Measurements from ENCODE around the gene TLL2. TPM values are rescaled to one million over a fixed set of nuclear protein-coding genes. Genes with fewer than 3 reads are reported as not detected.

TLL2 gene
- polyA plus RNA-seq, 3 donors: not detected

GRCh38 chr10:96501985-96502384 is 11.7 kb downstream of the TLL2 start:
- no peak overlapping the region for H3K4me2 ChIP-seq (replicated peaks; ENCODE audit: extremely low read depth, low read length, poor library complexity, severe bottlenecking)

GRCh38 chr10:96500519-96500918 is 13.2 kb downstream of the TLL2 start:
- Histone ChIP-seq H3K4me1 (ENCODE audit: control insufficient read depth in 1 of 2, insufficient read depth in 2 of 2, low read length in 2 of 2) (no peaks in the 10 kb centered on the region), H3K9me3 (replicated peaks in 1 of 2; ENCODE audit: control insufficient read depth in 1 of 2, insufficient read depth in 1 of 2, low read length in 2 of 2) (no peaks in the 10 kb centered on the region), H3K4me3 (replicated peaks in 1 of 3; ENCODE audit: low read depth in 2 of 3, low read length in 3 of 3) (no peak overlapping the region), H3K79me2 (ENCODE audit: insufficient read depth, low read length) (no peaks in the 10 kb centered on the region), H4K20me1 (ENCODE audit: insufficient read depth, low read length) (no peaks in the 10 kb centered on the region), H3K27me3 (ENCODE audit: control insufficient read depth in 2 of 2, insufficient read depth in 2 of 2, low read length in 2 of 2) (no peaks in the 10 kb centered on the region), H3K36me3 (replicated peaks in 1 of 2; ENCODE audit: control insufficient read depth in 1 of 2, insufficient read depth in 2 of 2, low read length in 2 of 2) (no peaks in the 10 kb centered on the region), H3K27ac (ENCODE audit: low read depth in 1 of 2, low read length in 2 of 2) (no peak overlapping the region), H2AFZ (ENCODE audit: insufficient read depth, low read depth, low read length, poor library complexity, severe bottlenecking) (no peak overlapping the region), H3K9ac (ENCODE audit: insufficient read depth, low read length, poor library complexity, severe bottlenecking) (no peak overlapping the region), H3K4me2 (replicated peaks; ENCODE audit: extremely low read depth, low read length, poor library complexity, severe bottlenecking) (no peak overlapping the region)
- Mint-ChIP-seq H3K36me3 (no peaks in the 10 kb centered on the region), H3K4me1 (no peaks in the 10 kb centered on the region), H3K9me3 (peaks cover 0 to 2% (median 0%) of the 10 kb centered on the region in 7 donors), H3K27ac (no peak overlapping the region), H3K27me3 (ENCODE audit: low read depth in 3 of 3) (peaks cover 7 to 21% (median 13%) of the 10 kb centered on the region in 3 donors), H3K4me3 (no peak overlapping the region)
- TF ChIP-seq CTCF (IDR thresholded peaks at IDR 0.05): no peak
- intact Hi-C loops (cut with micrococcal nuclease): no loop called here
- WGBS (ENCODE audit: insufficient coverage): 96% methylated on average over 4 of the region's 7 CpGs
- no peak for DNase-seq

More at GRCh38 chr10:96501985-96502384, 11.7 kb downstream of the TLL2 start:
- 88% methylated on average over 4 of the region's 4 CpGs for WGBS (ENCODE audit: insufficient coverage)
- intact Hi-C loops (cut with micrococcal nuclease): no loop called here
- H3K9me3 ChIP-seq (replicated peaks in 1 of 2; ENCODE audit: control insufficient read depth in 1 of 2, insufficient read depth in 1 of 2, low read length in 2 of 2): no peaks in the 10 kb centered on the region
- no peak overlapping the region for H3K9ac ChIP-seq (ENCODE audit: insufficient read depth, low read length, poor library complexity, severe bottlenecking)
- H3K27me3 ChIP-seq (ENCODE audit: control insufficient read depth in 2 of 2, insufficient read depth in 2 of 2, low read length in 2 of 2): no peaks in the 10 kb centered on the region
- H3K79me2 ChIP-seq (ENCODE audit: insufficient read depth, low read length): no peaks in the 10 kb centered on the region
- no peaks in the 10 kb centered on the region for H4K20me1 ChIP-seq (ENCODE audit: insufficient read depth, low read length)
- Mint-ChIP-seq H3K4me3 (no peak overlapping the region), H3K9me3 (peaks cover 0 to 2% (median 0%) of the 10 kb centered on the region in 7 donors), H3K27ac (no peak overlapping the region), H3K36me3 (no peaks in the 10 kb centered on the region), H3K27me3 (ENCODE audit: low read depth in 3 of 3) (peaks cover 3 to 18% (median 13%) of the 10 kb centered on the region in 3 donors), H3K4me1 (no peaks in the 10 kb centered on the region)
- no peak overlapping the region for H3K4me3 ChIP-seq (replicated peaks in 1 of 3; ENCODE audit: low read depth in 2 of 3, low read length in 3 of 3)
- no peak for TF ChIP-seq CTCF (IDR thresholded peaks at IDR 0.05)
- no peaks in the 10 kb centered on the region for H3K36me3 ChIP-seq (replicated peaks in 1 of 2; ENCODE audit: control insufficient read depth in 1 of 2, insufficient read depth in 2 of 2, low read length in 2 of 2)
- H3K27ac ChIP-seq (ENCODE audit: low read depth in 1 of 2, low read length in 2 of 2): no peak overlapping the region
- DNase-seq: no peak
- H2AFZ ChIP-seq (ENCODE audit: insufficient read depth, low read depth, low read length, poor library complexity, severe bottlenecking): no peak overlapping the region
- no peaks in the 10 kb centered on the region for H3K4me1 ChIP-seq (ENCODE audit: control insufficient read depth in 1 of 2, insufficient read depth in 2 of 2, low read length in 2 of 2)
